Bronchial smooth muscle cell (primary cell): ENCODE measurements around the gene PRR5. TPM values are rescaled to one million over a fixed set of nuclear protein-coding genes. Genes with fewer than 3 reads are reported as not detected.

Experiments used
- total RNA-seq: library from RNA; depleted of rRNA; stranded (reverse); fragments of >200 nt; gene quantifications from 2 replicates; pipeline ENCODE4 v1.2.1, GENCODE V29; 2014

Gene PRR5, protein sequence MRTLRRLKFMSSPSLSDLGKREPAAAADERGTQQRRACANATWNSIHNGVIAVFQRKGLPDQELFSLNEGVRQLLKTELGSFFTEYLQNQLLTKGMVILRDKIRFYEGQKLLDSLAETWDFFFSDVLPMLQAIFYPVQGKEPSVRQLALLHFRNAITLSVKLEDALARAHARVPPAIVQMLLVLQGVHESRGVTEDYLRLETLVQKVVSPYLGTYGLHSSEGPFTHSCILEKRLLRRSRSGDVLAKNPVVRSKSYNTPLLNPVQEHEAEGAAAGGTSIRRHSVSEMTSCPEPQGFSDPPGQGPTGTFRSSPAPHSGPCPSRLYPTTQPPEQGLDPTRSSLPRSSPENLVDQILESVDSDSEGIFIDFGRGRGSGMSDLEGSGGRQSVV
- total RNA-seq = 2.2 and 3.1 TPM in 2 replicates

DNA sequence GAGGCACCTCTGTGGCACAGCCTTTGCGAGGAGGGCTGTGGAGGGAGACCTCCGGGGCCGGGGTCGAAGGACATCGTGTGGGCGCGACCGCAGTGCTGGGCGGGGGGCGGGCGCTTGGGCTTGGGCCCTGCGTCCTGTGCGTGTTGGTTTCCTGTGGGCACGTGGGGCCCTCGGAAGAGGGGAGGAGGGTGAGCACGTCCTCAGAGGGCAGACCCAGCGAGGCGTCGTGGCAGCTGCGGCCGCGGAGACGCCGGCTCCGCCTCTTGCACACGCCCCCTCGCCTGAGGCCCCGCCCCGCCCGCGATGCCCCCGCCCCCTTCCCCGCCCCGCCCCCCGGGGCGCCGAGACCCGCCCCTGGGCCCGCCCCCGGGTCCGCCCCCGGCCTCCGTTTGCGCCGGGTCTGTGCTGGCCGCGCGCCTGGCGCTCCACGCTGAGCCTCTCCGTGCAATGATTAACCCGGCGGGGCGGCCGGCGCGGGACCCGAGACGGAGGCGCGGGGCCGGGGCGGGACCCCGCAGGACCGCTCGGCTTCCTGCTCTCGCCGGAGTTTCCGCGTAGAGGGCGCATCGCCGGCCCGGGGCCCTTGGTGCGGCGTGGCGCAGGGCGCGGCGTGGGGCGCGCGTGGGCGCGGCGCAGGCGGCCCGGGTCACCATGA is at the start of gene PRR5:
TSS of gene PRR5 (plus strand) at position 381 of the 655 bp plus-strand sequence. CDS start at position 652, 271 bp downstream.

DNA sequence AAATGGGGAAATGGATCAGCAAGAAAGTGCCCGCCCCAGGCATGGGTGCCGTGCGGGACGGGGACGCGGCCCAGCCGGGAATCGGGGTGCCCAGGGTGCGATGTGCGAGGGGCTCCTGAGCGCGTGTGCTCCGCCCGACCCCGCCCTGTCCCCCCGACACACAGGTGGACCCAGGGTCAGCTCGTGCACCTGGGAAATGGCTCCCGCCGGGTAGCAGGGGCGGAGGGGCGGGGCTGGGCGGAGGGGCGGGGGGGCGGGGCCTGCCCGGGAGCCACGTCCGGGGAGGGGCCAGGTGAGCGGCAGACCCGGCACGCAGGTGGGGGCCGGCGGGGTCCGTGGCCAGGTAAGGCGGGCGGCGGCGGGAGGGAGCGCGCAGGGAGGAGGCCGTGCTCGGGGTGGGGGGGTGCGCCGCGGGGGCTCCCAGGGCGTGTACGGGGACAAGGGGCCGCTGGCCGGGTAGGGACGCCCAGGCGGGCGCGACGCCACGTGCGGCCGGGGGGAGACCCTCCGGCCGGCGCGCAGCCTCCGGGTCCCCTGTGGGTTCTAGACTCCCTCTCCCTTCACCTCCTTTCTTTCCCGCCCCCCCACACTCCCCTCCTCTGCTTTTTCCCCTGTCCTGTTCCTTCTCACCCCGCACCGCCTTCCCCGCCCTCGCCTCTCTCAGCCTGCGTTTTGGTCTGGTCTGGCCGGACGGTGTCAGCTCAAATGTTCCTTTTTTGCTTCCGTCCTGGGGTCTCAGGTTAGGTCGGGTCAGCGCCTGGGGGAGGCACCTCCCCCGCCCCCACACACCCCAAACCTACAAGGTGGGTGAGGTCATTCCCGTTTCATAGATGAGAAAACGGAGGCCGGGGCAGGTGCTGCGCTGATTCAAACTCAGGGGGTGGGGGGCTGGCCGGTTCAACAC is 50.5 kb downstream of the PRR5 start, which contains the start of gene ARHGAP8:
TSS of gene ARHGAP8 (plus strand) at position 291 of the 904 bp plus-strand sequence. CDS start 33,953 bp downstream, outside the sequence.

Other genes with a start within 250 kb of the PRR5 start
- 10.7 and 19.3 TPM in 2 replicates for gene RTL6, start 204.0 kb upstream of the PRR5 start, total RNA-seq
- gene ARHGAP8, start 50.4 kb downstream of the PRR5 start, total RNA-seq = under 0.01 and 0.86 TPM in 2 replicates